ENCODE results near the gene ASPA.
A peak's percentile ranks its signal among the peaks of the same experiment; 100 is the strongest.

Gene ASPA

DNA sequence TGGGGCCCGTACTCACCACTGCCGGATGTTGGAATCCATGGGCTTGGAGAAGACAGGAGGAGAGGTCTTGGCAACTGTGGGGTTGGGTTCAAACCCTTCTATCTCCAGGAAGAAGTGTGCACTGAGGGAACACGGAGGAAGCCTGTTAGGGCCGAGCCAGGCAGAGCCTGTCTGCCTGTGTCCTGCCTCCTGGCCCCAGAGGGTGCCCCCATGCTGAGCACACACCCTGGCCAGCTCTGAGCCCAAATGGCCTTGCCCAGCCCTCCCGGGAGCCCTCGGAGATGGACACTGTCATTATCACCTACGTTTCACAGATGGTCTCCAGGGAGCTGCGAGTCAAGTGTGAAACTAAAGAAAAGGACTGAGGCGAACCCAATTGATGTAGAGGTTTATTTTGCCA is 69.4 kb downstream of the ASPA start:
- ChIA-PET POLR2A (no interaction called here), CTCF (interaction anchor here (0.7 kb wide), 1 partner anchor 282 kb away, joined by 4 read pairs; no protein-coding TSS in a partner anchor)
- H3K9me3 ChIP-seq (ENCODE audit: control insufficient read depth, insufficient read depth, low read depth, low read length): no peaks in the 10 kb centered on the region
- no peak overlapping the region for H3K4me3 ChIP-seq (ENCODE audit: low read depth, low read length)
- H3K27ac ChIP-seq (ENCODE audit: extremely low read depth, low read depth, low read length): no peak overlapping the region
- H3K4me1 ChIP-seq (ENCODE audit: control insufficient read depth, insufficient read depth, low read length): no peaks in the 10 kb centered on the region
- TF ChIP-seq ZNF274 (IDR thresholded peaks at IDR 0.05; ENCODE audit: low read length) (no peak), ZNF274 (tag by site-specific recombination; IDR thresholded peaks at IDR 0.05; ENCODE audit: borderline replicate concordance) (no peak), ZNF560 (tag by site-specific recombination; IDR thresholded peaks at IDR 0.05; ENCODE audit: borderline replicate concordance) (no peak), ZNF354C (tag by site-specific recombination; IDR thresholded peaks at IDR 0.05; ENCODE audit: borderline replicate concordance, low read depth) (no peak), SCRT1 (tag by site-specific recombination; IDR thresholded peaks at IDR 0.05; ENCODE audit: borderline replicate concordance) (no peak), ZNF221 (tag by site-specific recombination; IDR thresholded peaks at IDR 0.05; ENCODE audit: borderline replicate concordance) (no peak), ZNF529 (tag by site-specific recombination; IDR thresholded peaks at IDR 0.05; ENCODE audit: insufficient replicate concordance) (no peak), ZNF37A (tag by site-specific recombination; IDR thresholded peaks at IDR 0.05) (no peak), ZNF768 (tag by site-specific recombination; IDR thresholded peaks at IDR 0.05) (no peak), ZNF549 (tag by site-specific recombination; IDR thresholded peaks at IDR 0.05) (no peak), ZNF239 (tag by site-specific recombination; IDR thresholded peaks at IDR 0.05) (no peak), ELK4 (IDR thresholded peaks at IDR 0.05; ENCODE audit: borderline replicate concordance, low read depth, low read length) (no peak)
- TF ChIP-seq, protein P1, sequence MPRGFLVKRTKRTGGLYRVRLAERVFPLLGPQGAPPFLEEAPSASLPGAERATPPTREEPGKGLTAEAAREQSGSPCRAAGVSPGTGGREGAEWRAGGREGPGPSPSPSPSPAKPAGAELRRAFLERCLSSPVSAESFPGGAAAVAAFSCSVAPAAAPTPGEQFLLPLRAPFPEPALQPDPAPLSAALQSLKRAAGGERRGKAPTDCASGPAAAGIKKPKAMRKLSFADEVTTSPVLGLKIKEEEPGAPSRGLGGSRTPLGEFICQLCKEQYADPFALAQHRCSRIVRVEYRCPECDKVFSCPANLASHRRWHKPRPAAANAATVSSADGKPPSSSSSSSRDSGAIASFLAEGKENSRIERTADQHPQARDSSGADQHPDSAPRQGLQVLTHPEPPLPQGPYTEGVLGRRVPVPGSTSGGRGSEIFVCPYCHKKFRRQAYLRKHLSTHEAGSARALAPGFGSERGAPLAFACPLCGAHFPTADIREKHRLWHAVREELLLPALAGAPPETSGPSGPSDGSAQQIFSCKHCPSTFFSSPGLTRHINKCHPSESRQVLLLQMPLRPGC (tag by site-specific recombination; IDR thresholded peaks at IDR 0.05): no peak
- TF ChIP-seq, protein P2, sequence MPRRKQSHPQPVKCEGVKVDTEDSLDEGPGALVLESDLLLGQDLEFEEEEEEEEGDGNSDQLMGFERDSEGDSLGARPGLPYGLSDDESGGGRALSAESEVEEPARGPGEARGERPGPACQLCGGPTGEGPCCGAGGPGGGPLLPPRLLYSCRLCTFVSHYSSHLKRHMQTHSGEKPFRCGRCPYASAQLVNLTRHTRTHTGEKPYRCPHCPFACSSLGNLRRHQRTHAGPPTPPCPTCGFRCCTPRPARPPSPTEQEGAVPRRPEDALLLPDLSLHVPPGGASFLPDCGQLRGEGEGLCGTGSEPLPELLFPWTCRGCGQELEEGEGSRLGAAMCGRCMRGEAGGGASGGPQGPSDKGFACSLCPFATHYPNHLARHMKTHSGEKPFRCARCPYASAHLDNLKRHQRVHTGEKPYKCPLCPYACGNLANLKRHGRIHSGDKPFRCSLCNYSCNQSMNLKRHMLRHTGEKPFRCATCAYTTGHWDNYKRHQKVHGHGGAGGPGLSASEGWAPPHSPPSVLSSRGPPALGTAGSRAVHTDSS (tag by site-specific recombination; IDR thresholded peaks at IDR 0.05): no peak
- no peaks in the 10 kb centered on the region for H3K36me3 ChIP-seq (ENCODE audit: control insufficient read depth in 2 of 2, insufficient read depth in 1 of 2, low read length in 2 of 2)

- Histone ChIP-seq H3K9me3 (ENCODE audit: control insufficient read depth, insufficient read depth, low read depth, low read length) (no peaks in the 10 kb centered on the region), H3K4me1 (ENCODE audit: control insufficient read depth, insufficient read depth, low read length) (no peaks in the 10 kb centered on the region), H3K36me3 (ENCODE audit: control insufficient read depth in 2 of 2, insufficient read depth in 1 of 2, low read length in 2 of 2) (no peaks in the 10 kb centered on the region), H3K4me3 (ENCODE audit: low read depth, low read length) (no peak overlapping the region), H3K27ac (ENCODE audit: extremely low read depth, low read depth, low read length) (no peak overlapping the region)
- TF ChIP-seq ZBTB21 (tag by site-specific recombination; IDR thresholded peaks at IDR 0.05): no peak
- peak; percentile 22; the same call in 1 of the 2 replicates for TF ChIP-seq GLIS1 (tag by site-specific recombination; IDR thresholded peaks at IDR 0.05)
- POLR2A ChIA-PET: interaction anchor here (0.7 kb wide), 1 partner anchor 288 kb away, joined by 8 read pairs; no protein-coding TSS in a partner anchor
- CTCF ChIA-PET: interaction anchor here (0.6 kb wide), 1 partner anchor 291 kb away, joined by 5 read pairs; no protein-coding TSS in a partner anchor
These were observed 70.7 kb downstream of the ASPA start for GRCh38 chr17:3546521-3546920.

- ChIA-PET CTCF (no interaction called here), POLR2A (interaction anchor here (0.7 kb wide), 1 partner anchor 288 kb away, joined by 8 read pairs; no protein-coding TSS in a partner anchor)
- Histone ChIP-seq H3K4me3 (ENCODE audit: low read depth, low read length) (no peak overlapping the region), H3K27ac (ENCODE audit: extremely low read depth, low read depth, low read length) (no peak overlapping the region), H3K36me3 (ENCODE audit: control insufficient read depth in 2 of 2, insufficient read depth in 1 of 2, low read length in 2 of 2) (no peaks in the 10 kb centered on the region), H3K4me1 (ENCODE audit: control insufficient read depth, insufficient read depth, low read length) (no peaks in the 10 kb centered on the region), H3K9me3 (ENCODE audit: control insufficient read depth, insufficient read depth, low read depth, low read length) (no peaks in the 10 kb centered on the region)
- TF ChIP-seq ZNF558 (tag by site-specific recombination; IDR thresholded peaks at IDR 0.05): no peak
These were observed 71.2 kb downstream of the ASPA start for GRCh38 chr17:3546997-3547396.
